ENCODE measurements around the gene DNAJB9.

- TF ChIP-seq POLR2AphosphoS5 (IDR thresholded peaks at IDR 0.05; ENCODE audit: low read depth, low read length) (no peak), REST (IDR thresholded peaks at IDR 0.05; ENCODE audit: insufficient read depth in 1 of 2, low read depth in 2 of 2, low read length in 2 of 2) (no peak), TAF1 (IDR thresholded peaks at IDR 0.05; ENCODE audit: borderline replicate concordance, insufficient read depth, low read length) (no peak)
Measured at GRCh38 chr7:108614896-108615295, 45.2 kb downstream of the DNAJB9 start.
